GM19351 (cell line): ENCODE data around the gene PRR14.

Experiments used
- ATAC-seq: cut with Tn5 transposase; IDR thresholded peaks from one replicate; pipeline ENCODE4 v1.9.1; 2021; ENCODE audit warnings: mild to moderate bottlenecking, moderate library complexity; ENCODE audit not compliant: unreplicated experiment

The PRR14 gene

GRCh38 chr16:30658731-30659506 lies 8.2 kb downstream of the PRR14 start:
- ATAC-seq: peak; percentile 28

GRCh38 chr16:30659507-30660423 lies 9.0 kb downstream of the PRR14 start:
- ATAC-seq: no peak

GRCh38 chr16:30660424-30661261 lies 9.9 kb downstream of the PRR14 start:
- ATAC-seq: no peak

- ATAC-seq: no peak
These were observed 11.7 kb downstream of the PRR14 start for GRCh38 chr16:30662449-30662848.

GRCh38 chr16:30663038-30663437 lies 12.3 kb downstream of the PRR14 start:
- ATAC-seq: no peak

- no peak for ATAC-seq
These were observed 13.1 kb downstream of the PRR14 start for GRCh38 chr16:30663820-30664219.

- no peak for ATAC-seq
These were observed 13.9 kb downstream of the PRR14 start for GRCh38 chr16:30664616-30665109.

- ATAC-seq: no peak
These were observed 14.5 kb downstream of the PRR14 start for GRCh38 chr16:30665155-30665829.

GRCh38 chr16:30665830-30666190 lies 15.1 kb downstream of the PRR14 start:
- no peak for ATAC-seq

GRCh38 chr16:30666681-30667080 lies 15.9 kb downstream of the PRR14 start:
- ATAC-seq: no peak

GRCh38 chr16:30667361-30667905 lies 16.7 kb downstream of the PRR14 start:
- no peak for ATAC-seq

- ATAC-seq: no peak
These were observed 17.6 kb downstream of the PRR14 start for GRCh38 chr16:30668393-30668792.

GRCh38 chr16:30669026-30669902 lies 18.5 kb downstream of the PRR14 start:
- ATAC-seq: no peak

- ATAC-seq: no peak
These were observed 19.4 kb downstream of the PRR14 start for GRCh38 chr16:30669903-30670824.

GRCh38 chr16:30675143-30675542 lies 24.4 kb downstream of the PRR14 start:
- no peak for ATAC-seq

GRCh38 chr16:30677931-30678585 lies 27.3 kb downstream of the PRR14 start:
- ATAC-seq: no peak

GRCh38 chr16:30678586-30678970 lies 27.8 kb downstream of the PRR14 start:
- ATAC-seq: no peak

- ATAC-seq: no peak
These were observed 29.6 kb downstream of the PRR14 start for GRCh38 chr16:30680326-30680725.
